Heart left ventricle (tissue), 16 donors: Measurements from ENCODE around the gene C9orf43. TPM values are rescaled to one million over a fixed set of nuclear protein-coding genes. Genes with fewer than 3 reads are reported as not detected.

Experiments used
- ATAC-seq, 4 donors: fragments of 200-7000 bp; cut with Tn5 transposase; one replicate each; pipeline ENCODE4 v1.9.1; 2020 to 2022; ENCODE audit warnings: moderate library complexity in 4 of 4, mild to moderate bottlenecking in 3 of 4, moderate number of reproducible peaks in 1 of 4
- DNase-seq, 5 donors: peaks; one replicate each; pipeline ENCODE4 v3.0.0-alpha.2; 2020
- H3K27ac ChIP-seq, 12 donors: fragments of 200-600 bp; sonication (generic) in 4 of 12; one replicate each; pipeline versions ENCODE4 v1.5.0 to v1.8.0; 2016 to 2022; ENCODE audit warnings: mild to moderate bottlenecking in 2 of 12
- H3K27me3 ChIP-seq, 9 donors: fragments of 200-600 bp; sonication (generic) in 2 of 9; one replicate each; pipeline versions ENCODE4 v1.5.1 to v1.8.0; 2016 to 2022; ENCODE audit warnings: mild to moderate bottlenecking in 3 of 9
- H3K36me3 ChIP-seq, 9 donors: fragments of 200-600 bp; sonication (generic) in 2 of 9; one replicate each; pipeline versions ENCODE4 v1.5.0 to v1.8.0; 2018 to 2022; ENCODE audit warnings: mild to moderate bottlenecking in 2 of 9
- H3K4me1 ChIP-seq, 12 donors: fragments of 200-600 bp; sonication (generic) in 4 of 12; one replicate each; pipeline versions ENCODE4 v1.5.0 to v1.8.0; 2016 to 2022; ENCODE audit warnings: mild to moderate bottlenecking in 3 of 12
- H3K4me3 ChIP-seq, 12 donors: fragments of 200-600 bp; sonication (generic) in 4 of 12; one replicate each; pipeline versions ENCODE4 v1.5.0 to v1.8.0; 2017 to 2022; ENCODE audit warnings: mild to moderate bottlenecking in 9 of 12, moderate library complexity in 4 of 12
- H3K9me3 ChIP-seq, 12 donors: fragments of 200-600 bp; sonication (generic) in 4 of 12; one replicate each; pipeline versions ENCODE4 v1.5.0 to v1.8.0; 2016 to 2022; ENCODE audit warnings: mild to moderate bottlenecking in 1 of 12
- POLR2A ChIP-seq, 2 donors: fragments of 450-650 bp; IDR thresholded peaks; one replicate each; pipeline ENCODE4 v1.6.1; 2017; ENCODE audit warnings: antibody characterized with exemption in 2 of 2, mild to moderate bottlenecking in 2 of 2, moderate library complexity in 2 of 2
- WGBS, 4 donors: extraction: QIAGEN DNeasy Blood & Tissue Kit in 2 of 4; methylation state at CpG; one replicate each; pipeline versions ENCODE4 v1.1.5 to v1.1.7; 2013 to 2018; 5-methylcytosine and 5-hydroxymethylcytosine counted together
- intact Hi-C, 10 donors: fragments of 100-400 bp; cut with DNase I; formaldehyde crosslinking; loops; one replicate each; pipeline versions ENCODE4 v1.11.1 to v1.14.2; 2022
- polyA plus RNA-seq, 2 donors: library from polyadenylated mRNA; stranded (reverse); fragments of 200-250 nt; gene quantifications; one replicate each; pipeline ENCODE4 v1.2.3, GENCODE V29; 2013
- total RNA-seq, 9 donors: library from RNA; depleted of rRNA in 2 of 9; stranded (reverse); fragments of >200 nt in 2 of 9; fragmentation: NEBNext Ultra II Directional in 3 of 9; extraction: Animal tissue kit (Norgen Biotek cat#: 25700) in 3 of 9; gene quantifications; one replicate each; pipeline versions ENCODE4 v1.1.0 to v1.2.4, GENCODE V29; 2016 to 2023
- TF ChIP-seq, protein P1 (sequence below), 12 donors: fragments of 200-600 bp; sonication (generic) in 4 of 12; IDR thresholded peaks; one replicate each; pipeline versions ENCODE4 v1.5.0 to v1.8.0; 2018 to 2022; ENCODE audit warnings: antibody characterized with exemption in 12 of 12, mild to moderate bottlenecking in 5 of 12
- donor health status: ischemic (EF 13 %, LVEDD 7.1; RV severe dilation, severe dysfunction).
- donor health status: healthy with polysubstance abuse.
- donor health status: DM: no; HTN: yes; CAD: no.
- donor health status: DM: no; HTN: no; CAD: no.
- donor health status: ischemic (EF 25% LVEDD 6.9; RV normal size, moderate dysfunction).
- donor health status: ischemic (EF 25% LVEDD 5.7; RV mildly dilated, moderate dysfunction).
- donor health status: healthy.
- donor health status: DM: yes; HTN: yes; CAD: no.
- donor health status: ischemic (EF 35%, LVEDD 5.7; RV mildly dilated, moderate dysfunction).
- donor health status: nonischemic (EF 11% LVEDD 7.7; RV severe dilation, severe dysfunction).
- donor health status: DM: yes; HTN: yes; CAD: no.
- donor health status: PGD.
- donor health status: ischemic (EF 29% LVEDD 5.4; RV normal size, mild dysfunction).
- donor health status: nonischemic (EF 23%, LVEDD 6.1; RV moderate dilation, normal function).

Gene C9orf43
- total and polyA plus RNA-seq, 11 donors = 0.14 to 0.93 (median 0.25) TPM; not detected in 5

GRCh38 chr9:113446323-113446740 is 35.8 kb downstream of the C9orf43 start:
- intact Hi-C loops = loop anchor here in 9 of 10 donors (2.0 to 5.0 kb wide), 7 partner anchors 54 to 212 kb away; no protein-coding TSS in a partner anchor
- Histone ChIP-seq H3K4me3 (no peak overlapping the region), H3K4me1 (peaks cover 0 to 19% (median 5%) of the 10 kb centered on the region in 12 donors), H3K27me3 (no peaks in the 10 kb centered on the region), H3K36me3 (no peaks in the 10 kb centered on the region), H3K27ac (peak overlapping the region in 9 of 12 donors; percentile 6 to 67 (median 35)), H3K9me3 (no peaks in the 10 kb centered on the region)
- ATAC-seq (peak in 3 of 4 donors; percentile 42 to 70 (median 59)), DNase-seq (no peak)
- 48 to 53% (median 50%) methylated on average over 3 of the region's 3 CpGs for WGBS, 4 donors
- TF ChIP-seq, protein P1, sequence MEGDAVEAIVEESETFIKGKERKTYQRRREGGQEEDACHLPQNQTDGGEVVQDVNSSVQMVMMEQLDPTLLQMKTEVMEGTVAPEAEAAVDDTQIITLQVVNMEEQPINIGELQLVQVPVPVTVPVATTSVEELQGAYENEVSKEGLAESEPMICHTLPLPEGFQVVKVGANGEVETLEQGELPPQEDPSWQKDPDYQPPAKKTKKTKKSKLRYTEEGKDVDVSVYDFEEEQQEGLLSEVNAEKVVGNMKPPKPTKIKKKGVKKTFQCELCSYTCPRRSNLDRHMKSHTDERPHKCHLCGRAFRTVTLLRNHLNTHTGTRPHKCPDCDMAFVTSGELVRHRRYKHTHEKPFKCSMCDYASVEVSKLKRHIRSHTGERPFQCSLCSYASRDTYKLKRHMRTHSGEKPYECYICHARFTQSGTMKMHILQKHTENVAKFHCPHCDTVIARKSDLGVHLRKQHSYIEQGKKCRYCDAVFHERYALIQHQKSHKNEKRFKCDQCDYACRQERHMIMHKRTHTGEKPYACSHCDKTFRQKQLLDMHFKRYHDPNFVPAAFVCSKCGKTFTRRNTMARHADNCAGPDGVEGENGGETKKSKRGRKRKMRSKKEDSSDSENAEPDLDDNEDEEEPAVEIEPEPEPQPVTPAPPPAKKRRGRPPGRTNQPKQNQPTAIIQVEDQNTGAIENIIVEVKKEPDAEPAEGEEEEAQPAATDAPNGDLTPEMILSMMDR (IDR thresholded peaks at IDR 0.05) = peak; percentile 53 to 82 (median 70)
- TF ChIP-seq POLR2A (IDR thresholded peaks at IDR 0.05) = no peak

DNA sequence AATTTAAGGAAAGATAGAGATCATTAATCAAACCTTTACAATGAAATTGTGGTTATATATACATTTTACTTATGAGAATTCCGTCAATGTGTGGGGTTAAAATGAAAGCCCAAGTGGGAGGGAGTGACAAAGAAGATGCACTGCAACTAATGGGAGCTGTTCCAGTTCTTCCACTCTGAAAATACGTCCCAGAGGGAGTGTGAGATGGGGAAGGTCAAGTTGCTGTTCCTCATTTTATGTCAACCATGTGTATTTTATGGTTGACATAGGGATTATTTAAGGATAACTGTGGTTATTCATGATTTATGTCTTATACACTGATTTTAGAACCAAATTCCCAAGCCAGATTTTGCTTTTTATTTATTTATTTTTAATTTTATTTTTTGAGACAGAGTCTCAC is 38.8 kb downstream of the C9orf43 start:
- no peaks in the 10 kb centered on the region for H3K27me3 ChIP-seq
- H3K9me3 ChIP-seq = no peaks in the 10 kb centered on the region
- peak overlapping the region in 1 of 12 donors; percentile 37 for H3K27ac ChIP-seq
- DNase-seq (no peak), ATAC-seq (no peak)
- WGBS, 4 donors = 53 to 71% (median 66%) methylated on average over 2 of the region's 2 CpGs
- H3K36me3 ChIP-seq = no peaks in the 10 kb centered on the region
- H3K4me1 ChIP-seq = peaks cover 0 to 27% (median 12%) of the 10 kb centered on the region in 12 donors
- no peak for TF ChIP-seq POLR2A (IDR thresholded peaks at IDR 0.05)
- TF ChIP-seq, protein P1 (IDR thresholded peaks at IDR 0.05) = no peak
- intact Hi-C loops = loop anchor here in 4 of 10 donors (2.0 to 5.0 kb wide), 2 partner anchors 53 to 137 kb away; no protein-coding TSS in a partner anchor
- H3K4me3 ChIP-seq = no peak overlapping the region

DNA sequence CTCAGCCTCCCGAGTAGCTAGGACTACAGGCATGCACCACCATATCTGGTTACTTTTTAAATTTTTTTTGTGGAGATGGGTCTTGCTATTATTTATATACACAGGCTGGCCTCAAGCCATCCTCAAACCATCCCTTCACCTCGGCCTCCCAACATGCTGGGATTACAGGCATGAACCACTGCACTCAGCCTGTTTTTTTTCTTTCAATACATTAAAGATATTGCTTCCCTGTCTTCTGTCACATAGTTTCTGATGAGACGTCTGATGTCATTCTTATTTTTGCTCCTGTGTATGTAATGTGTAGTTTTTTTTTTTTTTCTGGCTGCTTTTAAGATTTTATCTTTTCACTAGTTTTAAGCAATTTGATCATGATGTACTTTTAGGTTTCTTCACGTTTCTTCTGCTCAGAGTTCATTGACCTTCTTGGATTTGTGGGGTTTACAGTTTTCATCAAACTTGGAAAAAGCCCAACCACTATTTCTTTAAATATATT is 41.6 kb downstream of the C9orf43 start:
- 70 to 75% (median 74%) methylated on average over 4 of the region's 4 CpGs for WGBS, 4 donors
- intact Hi-C loops = loop anchor here in 1 of 10 donors (10.0 kb wide), 1 partner anchor 53 kb away; no protein-coding TSS in a partner anchor
- peak overlapping the region in 3 of 12 donors; percentile 12 to 30 (median 22) for H3K27ac ChIP-seq

More for the DNA sequence above, 41.6 kb downstream of the C9orf43 start:
- no peaks in the 10 kb centered on the region for H3K9me3 ChIP-seq
- no peak for ATAC-seq
- H3K4me3 ChIP-seq = no peak overlapping the region
- H3K4me1 ChIP-seq = peaks cover 4 to 50% (median 31%) of the 10 kb centered on the region in 12 donors
- no peak for DNase-seq
- no peaks in the 10 kb centered on the region for H3K36me3 ChIP-seq
- H3K27me3 ChIP-seq = no peaks in the 10 kb centered on the region
- no peak for TF ChIP-seq POLR2A (IDR thresholded peaks at IDR 0.05)
- TF ChIP-seq, protein P1 (IDR thresholded peaks at IDR 0.05) = no peak
